Omental fat pad (tissue), 4 donors: ENCODE data around the gene SPDYE8. TPM values are rescaled to one million over a fixed set of nuclear protein-coding genes. Genes with fewer than 3 reads are reported as not detected.

Experiments used
- small RNA-seq: library from RNA; depleted of rRNA; stranded (forward); fragments of <200 nt; gene quantifications from one replicate; pipeline ENCODE3, GENCODE V24; 2016
- total RNA-seq, 4 donors: library from RNA; depleted of rRNA; stranded (reverse); fragments of >200 nt; gene quantifications; one replicate each; pipeline ENCODE4 v1.1.0, GENCODE V29; 2016

Gene SPDYE8
- total RNA-seq, 4 donors from 2014 or later: not detected

Small RNA genes within 50 kb of the gene (small RNA-seq; reads per million reads assigned to genes)
- not detected for gene RF00019

Other genes with a start within 250 kb of the SPDYE8 start
- 1 to 10 TPM; 1.9 to 5.8 (median 3.1) TPM for gene TYW1B, start 201.6 kb downstream of the SPDYE8 start, total RNA-seq
- gene POM121, start 104.7 kb downstream of the SPDYE8 start, total RNA-seq: 10 to 100 TPM; 17.8 to 39.4 (median 19.4) TPM
- 1 to 10 TPM in 1 of 4 donors, not detected in 3; 2.4 TPM for gene TRIM74, start 60.3 kb downstream of the SPDYE8 start, total RNA-seq
- gene SPDYE11, start 28.1 kb upstream of the SPDYE8 start, total RNA-seq: not detected
- not detected for gene SPDYE9, start 56.3 kb upstream of the SPDYE8 start, total RNA-seq